GM11168 (cell line): Measurements from ENCODE around the gene CREG2.

Experiments
- in situ Hi-C: fragments of 300-500 bp; cut with MboI; formaldehyde crosslinking; loops from one replicate; pipeline ENCODE4 v1.12.0; 2022; ENCODE audit warnings: low sequenced_read_pairs; ENCODE audit not compliant: unreplicated experiment

Gene CREG2

DNA sequence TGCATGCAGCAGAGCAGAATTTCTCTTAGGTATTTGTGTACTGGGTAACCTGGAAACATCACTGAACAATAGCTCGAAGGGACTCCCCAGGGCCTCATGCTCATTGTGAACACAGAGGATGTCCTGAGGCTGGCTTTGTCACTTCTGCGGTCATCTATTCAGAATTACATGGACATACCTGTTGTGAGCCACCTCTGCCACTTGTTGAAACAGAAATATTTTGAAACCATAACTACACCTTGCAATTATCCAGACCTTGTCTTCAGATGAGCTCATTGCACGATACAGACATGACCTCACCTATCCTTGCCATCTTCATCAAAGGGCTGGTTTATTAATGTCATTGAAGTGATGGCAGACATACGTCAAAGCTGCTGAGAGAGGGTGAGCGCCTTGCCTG lies 23.4 kb upstream of the CREG2 start:
- in situ Hi-C loops, result loop anchor here (25.0 kb wide), 1 partner anchor 427 kb away; no protein-coding TSS in a partner anchor

DNA sequence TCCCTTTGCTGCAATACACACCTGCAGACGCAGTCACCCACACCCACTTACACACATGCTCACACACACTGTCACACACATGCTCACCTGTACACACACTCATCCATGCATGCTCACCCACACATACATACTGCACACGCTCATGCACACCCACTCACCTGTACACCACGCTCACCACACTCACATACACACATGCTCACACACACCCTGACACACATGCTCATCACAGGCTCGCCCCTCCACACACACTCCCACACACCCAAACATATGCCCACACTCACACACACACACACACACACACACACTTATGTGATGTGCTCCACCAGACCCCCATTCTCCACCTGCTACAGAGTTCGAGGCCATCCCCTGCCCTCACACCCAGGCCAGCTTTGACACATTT lies 22.8 kb upstream of the CREG2 start:
- in situ Hi-C loops, result loop anchor here (25.0 kb wide), 1 partner anchor 427 kb away; no protein-coding TSS in a partner anchor

DNA sequence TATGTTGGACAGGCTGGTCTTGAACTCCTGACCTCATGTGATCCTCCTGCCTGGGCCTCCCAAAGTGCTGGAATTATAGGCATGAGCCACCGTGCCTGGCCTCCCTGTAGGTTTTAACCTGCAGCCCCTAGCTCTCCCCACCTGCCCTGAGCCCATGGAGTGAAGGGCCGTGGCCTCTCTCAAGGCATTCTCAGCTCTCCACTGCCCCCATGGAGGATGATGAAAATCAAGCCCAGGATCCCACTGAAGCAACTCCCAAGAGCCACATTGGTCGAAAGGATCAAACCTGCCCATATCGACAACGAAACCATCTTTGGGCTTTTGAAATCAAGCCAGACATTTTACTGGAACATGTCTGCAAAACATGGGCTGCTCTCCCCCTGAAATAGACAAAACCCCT lies 22.4 kb upstream of the CREG2 start:
- in situ Hi-C loops, result loop anchor here (25.0 kb wide), 1 partner anchor 428 kb away; no protein-coding TSS in a partner anchor

DNA sequence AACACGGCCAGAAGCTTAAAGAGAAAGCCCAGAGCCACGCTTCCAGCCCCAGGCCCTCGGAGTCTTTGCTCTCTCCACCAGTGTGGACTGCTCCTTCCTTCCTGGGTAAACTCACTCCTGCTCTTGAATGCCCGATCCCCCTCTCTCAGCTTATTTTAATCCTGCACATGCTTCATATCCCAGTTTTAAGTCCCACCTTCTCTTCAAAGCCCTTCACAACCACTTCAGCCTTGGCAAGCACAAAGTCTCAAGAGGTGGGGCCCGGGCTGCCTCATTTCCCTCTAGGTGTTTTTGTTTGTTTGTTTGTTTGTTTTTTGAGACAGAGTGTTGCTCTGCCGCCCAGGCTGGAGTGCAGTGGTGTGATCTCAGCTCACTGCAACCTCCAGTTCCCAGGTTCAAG lies 21.6 kb upstream of the CREG2 start:
- in situ Hi-C loops, result loop anchor here (25.0 kb wide), 1 partner anchor 428 kb away; no protein-coding TSS in a partner anchor

DNA sequence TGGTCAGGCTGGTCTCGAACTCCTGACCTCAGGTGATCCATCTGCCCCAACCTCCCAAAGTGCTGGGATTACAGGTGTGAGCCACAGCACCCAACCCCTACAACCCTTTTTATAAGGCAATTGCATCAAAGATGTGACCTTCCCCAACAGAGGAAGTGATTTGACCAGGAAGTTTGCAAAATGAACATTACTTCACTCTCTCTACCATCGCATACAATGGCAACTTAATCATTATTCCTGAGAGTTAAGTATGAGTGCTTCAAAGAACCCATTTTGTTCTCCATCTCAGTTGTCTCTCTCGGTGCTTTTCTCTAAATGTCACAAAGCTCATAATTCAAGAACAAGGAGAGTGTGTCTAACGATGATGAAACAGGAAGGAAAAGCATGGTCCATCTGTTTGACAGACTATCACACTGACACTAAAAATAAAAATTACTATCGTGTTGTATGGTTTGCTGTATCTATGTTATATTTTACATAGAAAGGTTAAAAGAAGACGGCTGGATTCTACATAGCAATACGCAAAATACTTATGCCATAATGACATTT lies 18.1 kb upstream of the CREG2 start:
- in situ Hi-C loops, result loop anchor here (25.0 kb wide), 1 partner anchor 432 kb away; no protein-coding TSS in a partner anchor

DNA sequence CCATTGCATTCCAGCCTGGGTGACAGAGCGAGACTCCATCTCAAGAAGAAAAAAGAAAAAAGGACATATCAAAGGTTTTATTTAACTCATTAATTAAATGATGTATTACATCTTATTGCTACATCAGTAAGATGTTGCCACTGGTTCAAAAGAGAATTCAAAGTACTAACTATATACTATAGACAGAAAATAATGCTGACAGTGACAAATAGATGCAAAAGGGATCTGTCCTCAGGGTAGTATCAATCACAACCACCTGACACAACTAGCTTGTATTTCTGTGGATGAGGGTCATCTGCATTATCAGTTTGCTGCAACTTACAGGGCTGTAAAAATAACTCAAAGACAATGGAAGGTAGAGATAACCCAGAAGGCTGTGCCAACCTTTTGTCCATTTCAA lies 16.4 kb upstream of the CREG2 start:
- in situ Hi-C loops, result loop anchor here (25.0 kb wide), 1 partner anchor 434 kb away; no protein-coding TSS in a partner anchor

DNA sequence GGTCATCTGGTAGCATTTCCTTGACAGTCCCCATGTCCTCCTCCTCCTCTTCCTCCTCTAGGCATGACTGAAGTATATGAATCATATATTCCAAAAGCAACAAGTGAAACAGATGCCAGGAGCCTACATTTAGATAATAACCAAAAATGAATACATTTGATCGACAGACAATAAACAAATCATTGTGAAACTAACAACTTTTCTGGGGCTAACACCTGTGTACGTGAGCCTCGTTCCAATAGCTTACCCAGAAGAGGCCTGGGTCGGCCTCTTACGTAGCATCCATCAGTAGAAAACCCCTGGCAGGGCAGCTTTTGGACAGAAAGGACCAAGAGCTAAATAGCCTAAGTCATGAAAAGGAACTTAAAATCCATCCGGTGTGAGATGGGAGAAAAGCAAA lies 15.3 kb upstream of the CREG2 start:
- in situ Hi-C loops, result loop anchor here (25.0 kb wide), 1 partner anchor 435 kb away; no protein-coding TSS in a partner anchor

DNA sequence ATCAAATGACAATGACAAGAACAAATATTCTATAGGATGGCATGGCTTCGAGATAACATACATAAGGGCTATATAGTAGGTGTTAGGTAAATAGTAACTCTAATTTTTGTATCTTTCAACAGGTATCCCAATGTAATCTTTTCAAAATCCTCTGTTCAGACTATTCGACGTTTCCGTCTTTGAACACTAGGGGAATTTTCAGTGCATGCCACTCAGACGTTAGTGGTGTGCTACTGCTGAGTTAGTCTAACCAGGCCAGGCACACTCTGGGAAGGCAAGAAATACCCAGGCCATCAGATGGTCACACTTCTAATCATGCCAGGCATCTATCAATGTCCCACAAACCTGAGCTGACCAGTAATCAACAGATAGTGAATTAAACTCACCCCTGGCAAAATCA lies 14.6 kb upstream of the CREG2 start:
- in situ Hi-C loops, result loop anchor here (25.0 kb wide), 1 partner anchor 435 kb away; no protein-coding TSS in a partner anchor

DNA sequence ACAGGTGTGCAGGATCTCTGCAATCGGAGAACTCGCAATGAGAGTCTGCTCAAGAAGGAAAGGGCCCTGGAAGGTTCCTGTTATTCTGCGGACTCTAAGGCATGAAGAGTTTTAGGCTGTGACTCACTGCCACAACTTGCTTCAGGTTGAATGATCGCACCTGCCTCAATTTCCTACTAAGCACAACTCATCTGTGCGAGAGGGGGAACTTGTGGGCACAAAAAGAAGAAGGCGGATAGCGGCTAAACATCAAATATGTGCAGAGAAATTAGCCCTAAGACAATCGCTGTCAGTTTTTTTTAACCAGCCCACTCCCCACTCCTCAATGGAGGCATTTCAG lies 14.0 kb upstream of the CREG2 start:
- in situ Hi-C loops, result loop anchor here (25.0 kb wide), 1 partner anchor 436 kb away; no protein-coding TSS in a partner anchor

DNA sequence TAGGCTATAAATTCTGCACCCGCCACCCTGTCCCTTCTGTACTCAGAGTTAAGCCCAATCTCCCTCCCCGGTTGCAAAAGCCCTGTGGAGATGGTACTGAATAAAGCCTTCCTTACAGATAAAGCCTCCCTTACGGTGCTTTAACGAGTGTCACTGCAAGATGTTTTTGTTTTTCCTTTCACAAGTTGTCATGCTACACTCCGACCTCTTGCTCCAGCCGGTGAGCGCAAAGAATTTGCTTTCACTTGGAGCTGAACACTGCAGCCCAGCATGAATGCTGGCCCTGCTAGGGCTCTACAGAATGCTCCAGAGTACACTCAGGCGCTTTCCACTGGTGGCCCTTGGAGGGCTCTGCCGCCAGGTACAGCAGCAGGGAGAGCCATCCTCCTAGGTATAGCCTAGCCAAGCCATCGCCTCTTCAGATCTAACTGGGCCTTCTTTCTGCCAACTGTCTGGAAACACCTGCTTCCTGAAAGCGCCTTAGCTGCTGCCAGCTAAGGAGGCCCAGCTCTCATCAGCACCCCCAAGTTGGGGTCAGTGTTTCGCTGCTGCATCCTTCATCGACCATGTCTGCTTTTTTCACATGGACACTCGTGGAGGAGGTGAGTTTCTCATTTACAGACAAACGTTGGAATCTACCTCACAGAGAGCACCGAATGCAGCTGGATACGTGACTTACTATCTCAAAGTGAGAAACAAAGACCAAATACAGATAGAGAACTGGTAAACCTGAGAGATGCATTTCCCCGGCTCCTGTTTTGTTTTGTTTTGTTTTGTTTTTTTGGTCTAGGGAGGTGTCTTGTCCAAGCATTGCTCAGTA lies 13.4 kb upstream of the CREG2 start:
- in situ Hi-C loops, result loop anchor here (25.0 kb wide), 1 partner anchor 437 kb away; no protein-coding TSS in a partner anchor

DNA sequence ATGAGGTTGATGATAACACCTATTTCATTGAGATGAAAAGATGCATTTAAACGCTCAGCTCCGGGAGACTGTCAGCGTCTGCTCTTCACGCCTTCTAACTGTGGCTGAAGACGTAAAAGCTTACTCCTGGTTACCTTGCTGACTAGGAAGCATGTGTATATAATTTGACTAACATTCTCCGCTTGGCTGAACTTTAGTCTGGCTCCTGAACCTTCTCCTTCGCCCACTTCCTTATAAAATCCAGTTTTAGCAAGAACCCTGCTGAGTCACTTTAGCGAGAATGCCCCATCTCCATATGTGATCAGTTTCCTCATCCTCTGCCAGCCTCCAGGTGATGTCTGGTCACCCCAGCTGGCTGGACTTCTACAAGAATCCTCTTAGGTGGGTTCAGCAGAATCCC lies 12.7 kb upstream of the CREG2 start:
- in situ Hi-C loops, result loop anchor here (25.0 kb wide), 1 partner anchor 437 kb away; no protein-coding TSS in a partner anchor

DNA sequence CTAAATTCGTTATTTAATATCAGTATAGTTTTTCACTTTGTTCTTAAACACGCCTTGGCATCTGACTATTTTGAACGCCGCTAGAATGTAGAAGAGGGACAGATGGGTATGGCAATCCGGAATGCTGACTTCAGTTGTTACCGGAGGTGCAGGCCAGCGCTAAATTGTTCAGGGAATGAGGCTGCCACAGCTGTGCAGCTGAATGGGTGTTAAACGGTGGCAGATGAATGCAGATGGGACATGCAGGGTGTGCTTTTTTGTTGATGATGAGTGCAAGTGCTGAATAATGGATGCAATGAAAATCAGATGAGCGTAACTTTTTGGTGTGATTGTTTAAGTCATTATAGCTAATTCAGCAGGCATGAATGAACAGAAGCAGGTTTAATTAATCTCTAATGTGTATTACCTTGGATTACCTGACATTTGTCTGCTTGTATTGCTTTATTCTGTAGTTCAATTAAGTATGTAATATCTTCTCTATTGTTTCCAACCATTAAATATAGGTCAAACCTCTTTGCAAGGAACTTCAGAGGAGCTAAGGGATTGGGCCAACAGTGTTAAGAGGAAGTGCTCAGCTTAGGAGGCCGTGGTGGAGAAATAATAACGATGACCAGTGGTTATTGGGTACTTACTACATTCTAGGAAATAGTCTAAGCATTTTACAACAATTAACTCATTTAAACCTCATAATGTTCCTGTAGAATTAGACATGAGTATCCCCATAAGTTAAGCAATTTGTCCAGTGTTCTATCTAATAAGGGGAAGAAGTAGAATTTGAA lies 11.9 kb upstream of the CREG2 start:
- in situ Hi-C loops, result no loop called here

DNA sequence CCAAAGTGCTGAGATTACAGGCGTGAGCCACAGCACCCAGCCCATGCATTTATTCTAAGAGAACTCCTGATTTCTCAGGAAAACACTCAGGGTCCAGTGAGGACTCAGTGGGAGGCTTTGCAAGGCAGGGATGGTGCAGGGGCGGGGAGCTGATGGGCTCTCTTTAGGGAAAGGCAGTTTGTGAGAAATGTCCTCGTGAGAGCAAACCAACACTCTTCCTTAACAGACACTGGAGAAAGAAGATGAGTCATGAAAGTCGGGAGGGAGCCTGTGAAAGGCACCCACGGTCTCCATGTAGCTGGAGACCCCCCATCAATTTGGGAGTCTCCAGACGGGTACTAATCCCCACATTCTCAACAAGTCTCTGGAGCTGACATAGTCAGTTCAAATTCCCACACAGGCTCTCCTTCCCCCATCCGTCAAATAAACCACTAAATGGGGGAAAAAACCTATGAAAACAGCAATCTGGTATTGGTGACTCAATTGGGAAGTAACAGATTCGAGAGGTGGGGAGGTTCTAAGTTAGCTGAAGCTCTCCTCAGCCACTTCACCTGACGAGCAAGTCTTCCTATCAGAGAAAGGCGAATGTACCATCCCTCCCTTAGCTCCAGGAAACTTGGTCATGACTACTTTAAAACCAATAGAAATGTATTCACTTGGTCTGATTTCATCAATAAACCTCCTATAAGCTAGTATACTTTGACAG lies 11.0 kb upstream of the CREG2 start:
- in situ Hi-C loops, result no loop called here

DNA sequence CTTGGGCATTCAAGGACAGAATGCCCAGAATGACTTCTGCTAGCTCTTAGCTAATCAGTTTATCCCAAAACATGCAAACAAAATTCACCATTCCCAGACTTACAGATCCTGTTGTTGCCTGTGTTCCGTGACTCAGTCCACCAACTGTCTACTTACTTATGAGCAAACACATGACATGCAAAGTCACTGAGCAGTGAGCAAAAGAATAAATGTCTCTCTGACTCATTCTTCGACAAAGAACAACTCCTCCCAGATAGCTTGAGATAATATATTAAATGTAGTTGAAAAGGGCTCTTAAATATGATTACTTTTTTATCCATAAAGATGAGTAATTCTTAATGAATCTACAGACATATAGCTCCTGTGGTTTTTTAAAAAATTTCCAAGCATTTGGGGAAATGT lies 9.0 kb upstream of the CREG2 start:
- in situ Hi-C loops, result no loop called here

DNA sequence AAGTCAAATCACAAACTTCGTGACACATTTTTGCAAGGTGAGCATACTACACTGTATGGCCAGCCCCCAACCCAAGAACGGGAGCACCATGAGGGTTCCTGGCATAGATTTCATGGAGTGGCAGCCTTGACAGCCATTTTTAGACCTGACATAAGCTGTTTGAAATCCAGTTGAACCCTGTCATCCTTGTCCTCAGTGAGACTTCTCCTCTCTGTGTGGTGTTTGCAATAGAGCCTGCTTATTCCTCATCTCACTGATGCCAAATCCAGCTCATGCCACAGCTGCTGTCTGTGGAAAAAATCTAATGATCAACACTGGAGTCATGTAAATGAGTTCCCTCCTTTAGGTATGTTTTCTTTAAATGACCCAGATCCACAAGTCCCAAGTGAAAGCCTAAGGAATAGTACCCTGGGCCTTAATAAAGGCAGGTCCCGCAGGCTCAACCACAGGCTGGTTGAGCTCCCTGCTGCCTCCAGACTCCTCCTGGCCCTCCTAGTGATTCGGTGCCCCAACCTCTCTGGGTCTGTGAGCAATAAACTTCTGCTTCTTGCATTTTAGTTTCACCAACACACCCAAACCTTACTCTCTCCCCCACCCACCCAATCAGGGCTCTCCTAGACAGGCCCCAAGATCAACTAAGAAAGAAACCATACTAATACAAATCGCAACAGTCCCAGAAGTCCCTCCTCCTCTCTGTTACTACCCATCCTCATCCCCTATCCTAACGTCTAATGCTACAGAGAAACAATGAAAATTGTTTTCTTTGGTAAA lies 8.4 kb upstream of the CREG2 start:
- in situ Hi-C loops, result no loop called here

DNA sequence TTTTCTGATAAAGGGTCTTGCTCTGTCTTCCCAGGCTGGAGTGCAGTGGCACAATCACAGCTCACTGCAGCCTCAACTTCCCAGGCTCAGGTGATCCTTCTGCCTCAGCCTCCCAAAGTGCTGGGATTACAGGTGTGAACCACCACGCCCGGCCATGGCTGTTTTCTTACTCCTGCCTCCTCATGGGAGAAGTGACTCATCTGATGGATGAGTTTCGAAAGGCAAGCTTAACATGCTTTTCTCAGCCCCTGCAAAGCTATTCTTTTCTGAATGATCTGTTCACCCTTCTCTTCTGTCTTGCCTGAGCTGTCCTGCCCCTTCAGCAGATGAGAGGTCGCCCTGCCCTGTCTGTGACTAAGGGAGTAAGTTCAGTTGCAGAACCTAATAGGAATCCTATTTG lies 929 bp upstream of the CREG2 start:
- in situ Hi-C loops, result no loop called here

DNA sequence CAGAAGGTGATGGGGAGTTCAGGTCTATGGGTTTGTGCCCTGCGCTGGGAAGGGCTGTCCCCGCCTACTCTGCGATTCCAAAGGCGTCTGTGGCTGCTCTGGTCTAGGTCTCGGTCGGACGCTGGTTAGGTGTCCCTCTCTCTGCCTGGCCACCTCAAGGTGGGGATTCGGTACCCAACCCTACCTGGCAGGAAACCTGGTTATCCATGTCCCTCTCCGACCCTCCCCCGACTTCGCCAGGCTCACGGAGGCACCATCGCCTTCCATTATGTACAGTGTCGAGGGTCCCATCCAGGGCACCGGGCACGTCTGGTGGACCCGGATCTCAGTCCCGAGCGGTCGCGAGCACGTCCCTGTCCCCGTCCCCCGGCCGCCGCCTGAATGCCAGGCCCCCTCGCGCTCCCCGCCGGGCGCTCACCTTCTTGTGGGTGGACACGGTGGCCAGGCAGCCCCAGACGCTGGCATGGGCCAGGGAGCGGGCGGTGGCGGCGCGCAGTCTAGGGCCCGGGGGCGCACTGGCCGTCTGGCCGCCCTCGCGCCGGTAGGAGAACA lies 628 bp downstream of the CREG2 start:
- in situ Hi-C loops, result no loop called here

DNA sequence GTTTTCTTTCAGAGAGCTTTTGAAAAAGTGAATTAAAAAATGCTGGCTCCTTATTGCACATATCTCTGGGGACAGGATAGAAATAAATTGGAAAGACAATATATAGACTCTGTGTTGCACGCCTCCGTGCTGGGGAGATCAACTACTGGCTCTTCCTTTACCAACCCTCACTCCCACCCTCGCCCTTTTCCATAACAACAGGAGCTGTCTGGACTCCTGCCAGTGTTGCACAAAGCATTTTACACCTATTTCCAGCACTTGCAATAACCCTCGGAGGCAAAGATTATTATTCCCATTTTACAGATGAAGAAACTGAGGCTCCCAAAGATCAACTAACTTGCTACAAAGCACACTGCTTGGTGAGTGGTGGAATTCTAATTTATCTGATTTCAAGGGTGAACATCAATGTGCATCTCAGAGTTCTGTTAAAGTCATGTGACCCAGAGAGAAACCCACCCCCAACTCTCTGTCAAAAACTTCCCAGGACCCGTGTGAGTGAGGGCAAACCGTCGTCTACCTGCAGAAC lies 4.2 kb downstream of the CREG2 start:
- in situ Hi-C loops, result no loop called here

DNA sequence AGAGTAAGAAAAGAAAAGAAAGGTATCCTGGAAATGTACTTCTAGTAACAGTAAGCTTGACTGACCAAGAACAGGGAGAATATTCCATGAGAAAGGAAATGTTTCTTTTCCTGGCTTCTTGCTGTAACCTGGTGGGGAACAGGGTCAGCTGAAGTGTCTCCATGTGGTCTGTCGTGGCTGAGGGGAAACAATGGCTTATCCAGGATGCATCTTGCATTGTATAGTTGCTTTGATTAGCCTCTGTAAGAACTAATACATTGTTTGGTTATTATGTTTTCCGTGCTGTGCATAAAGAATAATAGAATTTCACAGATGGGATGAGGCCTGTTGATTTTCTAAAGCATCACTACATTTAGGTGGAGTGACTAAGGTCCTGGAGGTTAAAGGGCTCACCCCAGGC lies 4.9 kb downstream of the CREG2 start:
- in situ Hi-C loops, result no loop called here
